K562 (cell line): Measurements from ENCODE around the gene GPR108. TPM values are rescaled to one million over a fixed set of nuclear protein-coding genes. Genes with fewer than 3 reads are reported as not detected.
A peak's percentile ranks its signal among the peaks of the same experiment; 100 is the strongest.

ENCODE experiments used
- ATAC-seq: fragments of 200-7000 bp; cut with Tn5 transposase; 3 replicates; pipeline ENCODE4 v1.9.1; 2020; ENCODE audit warnings: moderate library complexity
- BruUV-seq: library from RNA; stranded (reverse); fragments of 400-500 nt; replicated peaks from 2 replicates; lab custom pipeline; 2021; lab: Mats Ljungman, UMichigan
- CTCF ChIA-PET: fragments of 300-600 bp; formaldehyde crosslinking; extraction: SDS; loops from one replicate; lab custom pipeline; 2021; ENCODE audit warnings: low intra/inter-chr PET ratio; lab: Yijun Ruan, JAX
- POLR2A ChIA-PET: fragments of 300-600, 350-650 bp; sonication (Branson Sonifier 250); formaldehyde crosslinking; extraction: SDS; loops from one replicate; lab custom pipeline; 2021; ENCODE audit warnings: antibody characterized with exemption, inconsistent platforms; lab: Yijun Ruan, JAX
- DNase-seq, 4 experiments: peaks; one replicate each; pipeline versions ENCODE4 v3.0.0 to v3.0.0-alpha.2; 2011 to 2018; ENCODE audit warnings: low spot score in 3 of 4, mixed read lengths in 3 of 4; ENCODE audit errors: extremely low read depth in 1 of 4
- FAIRE-seq: peaks from 2 replicates; lab custom pipeline; 2011; peaks lifted over from hg19 to GRCh38; lab: Jason Lieb, UNC
- H2AFZ ChIP-seq: 2 replicates; pipeline ENCODE4 v1.6.0; 2011; ENCODE audit warnings: low read depth, low read length, control low read depth, inconsistent platforms
- H3K27ac ChIP-seq: fragments of 200-600 bp; 3 replicates; pipeline ENCODE4 v1.8.0; 2011; ENCODE audit warnings: low read depth, mild to moderate bottlenecking, control low read depth, inconsistent platforms, low read length, moderate library complexity, mixed read lengths; ENCODE audit errors: extremely low read depth
- H3K27me3 ChIP-seq, 2 experiments: fragments of 300-600 bp in 1 of 2; 2 replicates in 1 of 2; 3 replicates in 1 of 2; pipeline versions ENCODE4 v1.6.0 to v1.8.0; 2011; ENCODE audit warnings: inconsistent platforms in 2 of 2, low read length in 2 of 2, mild to moderate bottlenecking in 1 of 2, mixed read lengths in 1 of 2, moderate library complexity in 1 of 2; ENCODE audit not compliant: control insufficient read depth in 2 of 2, insufficient read depth in 2 of 2
- H3K36me3 ChIP-seq: fragments of 300-600 bp; 3 replicates; pipeline ENCODE4 v1.8.0; 2011; ENCODE audit warnings: mild to moderate bottlenecking, low read length, inconsistent platforms; ENCODE audit not compliant: control insufficient read depth, insufficient read depth
- H3K4me1 ChIP-seq, 2 experiments: fragments of 200-600 bp in 1 of 2; replicated peaks in 1 of 2; 2 replicates in 1 of 2; 3 replicates in 1 of 2; pipeline versions ENCODE4 v1.5.1 to v1.8.0; 2011; ENCODE audit warnings: inconsistent platforms in 2 of 2, low read length in 2 of 2, mild to moderate bottlenecking in 1 of 2, mixed read lengths in 1 of 2, moderate library complexity in 1 of 2; ENCODE audit not compliant: control insufficient read depth in 2 of 2, insufficient read depth in 2 of 2
- H3K4me2 ChIP-seq: 2 replicates; pipeline ENCODE4 v1.6.1; 2011; ENCODE audit warnings: low read length, control low read depth, inconsistent platforms, mixed read lengths; ENCODE audit not compliant: insufficient read depth
- H3K4me3 ChIP-seq: fragments of 200-600 bp; sonication (generic), shearing (Covaris generic); 2 replicates; pipeline ENCODE4 v1.5.1; 2016; ENCODE audit warnings: control low read depth, inconsistent platforms
- H3K79me2 ChIP-seq: fragments of 200-600 bp; 3 replicates; pipeline ENCODE4 v1.8.0; 2011; ENCODE audit warnings: low read length, inconsistent platforms; ENCODE audit not compliant: control insufficient read depth, insufficient read depth
- H3K9ac ChIP-seq, 2 experiments: 2 replicates each; pipeline versions ENCODE4 v1.6.0 to v1.6.1; 2011; ENCODE audit warnings: low read depth in 2 of 2, low read length in 2 of 2, control low read depth in 1 of 2, inconsistent platforms in 1 of 2, mild to moderate bottlenecking in 1 of 2, mixed read lengths in 1 of 2; ENCODE audit not compliant: insufficient read depth in 1 of 2
- H3K9me1 ChIP-seq: one replicate; pipeline ENCODE4 v1.6.0; 2011; ENCODE audit warnings: inconsistent platforms, mild to moderate bottlenecking, low read length, moderate library complexity; ENCODE audit not compliant: control insufficient read depth, insufficient read depth
- H3K9me3 ChIP-seq: replicated peaks from 2 replicates; pipeline ENCODE4 v1.5.1; 2011; ENCODE audit warnings: low read depth, low read length, inconsistent platforms; ENCODE audit not compliant: control insufficient read depth, insufficient read depth
- H4K20me1 ChIP-seq: replicated peaks from 2 replicates; pipeline ENCODE4 v1.6.1; 2011; ENCODE audit warnings: low read length, inconsistent platforms, mixed read lengths; ENCODE audit not compliant: control insufficient read depth, insufficient read depth
- AFF4 ChIP-seq: sonication (generic); formaldehyde crosslinking; IDR thresholded peaks from 2 replicates; pipeline ENCODE4 v1.8.0; 2023; ENCODE audit warnings: mild to moderate bottlenecking, missing genetic modification reagents
- FOXA1 ChIP-seq: fragments of 450-650 bp; IDR thresholded peaks from 2 replicates; pipeline ENCODE4 v1.6.1; 2016; ENCODE audit warnings: mild to moderate bottlenecking, borderline replicate concordance
- GTF3C2 ChIP-seq: IDR thresholded peaks from 3 replicates; pipeline ENCODE4 v1.6.1; 2011; ENCODE audit warnings: borderline replicate concordance, mild to moderate bottlenecking, moderate library complexity; ENCODE audit not compliant: insufficient read length; ENCODE audit errors: extremely low read depth
- HDGF ChIP-seq: fragments of 450-650 bp; IDR thresholded peaks from 2 replicates; pipeline ENCODE4 v1.6.1; 2016
- ILF3 ChIP-seq: fragments of 450-650 bp; IDR thresholded peaks from 2 replicates; pipeline ENCODE4 v1.6.1; 2018; ENCODE audit warnings: antibody characterized with exemption, mild to moderate bottlenecking, moderate library complexity, borderline replicate concordance
- LEF1 ChIP-seq: fragments of 450-650 bp; IDR thresholded peaks from 2 replicates; pipeline ENCODE4 v1.6.1; 2016; ENCODE audit warnings: mild to moderate bottlenecking
- MAFF ChIP-seq: IDR thresholded peaks from 2 replicates; pipeline ENCODE4 v1.6.1; 2012; ENCODE audit warnings: low read length, improper control_type of control experiment
- NCOA4 ChIP-seq: fragments of 450-650 bp; IDR thresholded peaks from 2 replicates; pipeline ENCODE4 v1.6.1; 2018; ENCODE audit warnings: mild to moderate bottlenecking; ENCODE audit not compliant: partially characterized antibody
- SLC30A9 ChIP-seq: fragments of 250-450 bp; sonication (Bioruptor Pico); IDR thresholded peaks from 2 replicates; pipeline ENCODE4 v1.8.0; 2022; ENCODE audit warnings: mild to moderate bottlenecking, moderate library complexity
- SPI1 ChIP-seq: IDR thresholded peaks from 2 replicates; pipeline ENCODE4 v1.6.1; 2011; ENCODE audit warnings: low read depth, low read length, control low read depth, borderline replicate concordance
- U2AF2 ChIP-seq: fragments of 200-400 bp; formaldehyde crosslinking; optimal IDR thresholded peaks from 2 replicates; pipeline ENCODE3; 2017; ENCODE audit warnings: low read depth, mild to moderate bottlenecking, low read length
- XRCC5 ChIP-seq: fragments of 200-400 bp; formaldehyde crosslinking; IDR thresholded peaks from 2 replicates; pipeline ENCODE4 v1.6.1; 2017; ENCODE audit warnings: low read depth, mild to moderate bottlenecking, low read length
- ZBTB33 ChIP-seq: sonication (generic); formaldehyde crosslinking; IDR thresholded peaks from 2 replicates; pipeline ENCODE4 v1.8.1; 2023; ENCODE audit warnings: mild to moderate bottlenecking, missing genetic modification reagents
- ZNF561 ChIP-seq: fragments of 450-650 bp; formaldehyde crosslinking; conservative IDR thresholded peaks from 2 replicates; pipeline ENCODE4 v1.4.0; 2020; ENCODE audit warnings: mild to moderate bottlenecking, moderate library complexity
- ZNF785 ChIP-seq: fragments of 250-450 bp; sonication (Bioruptor Pico); IDR thresholded peaks from 2 replicates; pipeline ENCODE4 v1.4.0; 2020; ENCODE audit warnings: mild to moderate bottlenecking
- WGBS: fragments of 100-300 bp; shearing (Covaris generic); methylation state at CpG from one replicate; pipeline ENCODE4 v1.1.6; 2016; ENCODE audit warnings: low coverage, mixed read lengths; ENCODE audit not compliant: insufficient coverage; ENCODE audit errors: missing lambda C conversion rate; 5-methylcytosine and 5-hydroxymethylcytosine counted together
- in situ Hi-C: fragments of 300-500 bp; cut with MboI; formaldehyde crosslinking; loops from 4 replicates; pipeline ENCODE4 v1.15.0; 2018; ENCODE audit warnings: inconsistent platforms, mixed read lengths
- intact Hi-C: fragments of 100-400 bp; cut with micrococcal nuclease; formaldehyde crosslinking; loops from 2 replicates; pipeline ENCODE4 v1.14.2; 2022
- polyA plus RNA-seq, 8 experiments: library from polyadenylated mRNA; depleted of rRNA in 4 of 8; stranded (reverse) in 5 of 8; unstranded in 3 of 8; fragments of >200 nt; fragmentation: Nextera tagmentation in 2 of 8; fragmentation: Illumina TruSeq in 1 of 8; extraction: Ambion mirVana in 2 of 8; extraction: Trizol in 1 of 8; gene quantifications; 2 replicates each; pipeline versions ENCODE4 v1.2.1 to v1.2.3, GENCODE V29; 2011 to 2014; ENCODE audit warnings: inconsistent platforms in 1 of 8, missing spikeins in 1 of 8
- total RNA-seq, 7 experiments: library from RNA; depleted of rRNA in 6 of 7; stranded (reverse); fragments of >200 nt in 6 of 7; fragmentation: Illumina TruSeq in 2 of 7; extraction: Trizol in 2 of 7; gene quantifications; 2 replicates each; pipeline versions ENCODE4 v1.2.1 to v1.2.3, GENCODE V29; 2011 to 2021; ENCODE audit warnings: low replicate concordance in 1 of 7

Gene GPR108
- total and polyA plus RNA-seq, 9 of the 15 experiments (the other 6 are each of a cell fraction or from before 2014, with no cell fraction given): 2.4 to 33.2 (median 24.4) TPM

- BruUV-seq: no TSS peak
- H3K4me1 ChIP-seq: peaks cover 5 to 46% of the 10 kb centered on the region in 2 experiments; a peak in 4 of 5 replicates
- no peak overlapping the region for H3K9ac ChIP-seq
- H3K4me3 ChIP-seq: no peak overlapping the region
- H3K79me2 ChIP-seq: no peaks in the 10 kb centered on the region
- intact Hi-C loops: no loop called here
- no peak overlapping the region for H2AFZ ChIP-seq
- FAIRE-seq: no peak
- in situ Hi-C loops: no loop called here
- no peaks in the 10 kb centered on the region for H3K27me3 ChIP-seq
- ChIA-PET CTCF (no interaction called here), POLR2A (interaction anchor here (0.6 kb wide), 1 partner anchor 61 kb away, joined by 3 read pairs; no protein-coding TSS in a partner anchor)
- H4K20me1 ChIP-seq: no peaks in the 10 kb centered on the region
- DNase-seq: no peak
- no peak overlapping the region for H3K4me2 ChIP-seq
- 36% methylated on average over 8 of the region's 8 CpGs for WGBS
- H3K27ac ChIP-seq: no peak overlapping the region; the same call in 2 of the 3 replicates
- no peak for ATAC-seq
- no peaks in the 10 kb centered on the region for H3K36me3 ChIP-seq
- no peaks in the 10 kb centered on the region for H3K9me1 ChIP-seq
- H3K9me3 ChIP-seq: no peaks in the 10 kb centered on the region
- no peak for TF ChIP-seq ZNF561 (CRISPR knock-in tag)
- TF ChIP-seq ZBTB33 (CRISPR knock-in tag): 0 out of 2 replicates have a peak, but pooled peaks have one; percentile 19
- no peak for TF ChIP-seq HDGF
- TF ChIP-seq SLC30A9 (CRISPR knock-in tag): no peak
- no peak for TF ChIP-seq U2AF2
- no peak for TF ChIP-seq ZNF785 (CRISPR knock-in tag)
- TF ChIP-seq GTF3C2: no peak
- TF ChIP-seq MAFF: no peak
- peak; percentile 83; the same call in 1 of the 2 replicates for TF ChIP-seq SPI1
- TF ChIP-seq LEF1: no peak
- no peak for TF ChIP-seq FOXA1
- TF ChIP-seq ILF3: no peak
- no peak for TF ChIP-seq AFF4 (CRISPR knock-in tag)
- TF ChIP-seq XRCC5: no peak
- TF ChIP-seq NCOA4: no peak
Observed at GRCh38 chr19:6728346-6728745, 9.0 kb downstream of the GPR108 start.
